RWPE2 (cell line): Measurements from ENCODE around the gene USP14.
"Not testable (repeated sequence)": the region's sequence is repeated elsewhere in the genome, so short reads cannot be mapped to it uniquely, and the experiment has no call there.

ENCODE experiments used
- ATAC-seq: fragments of 200-7000 bp; cut with Tn5 transposase; 3 replicates; pipeline ENCODE4 v1.9.1; 2021; ENCODE audit warnings: low read depth
- DNase-seq: peaks from one replicate; pipeline ENCODE4 v3.0.0-alpha.2; 2020; ENCODE audit warnings: low spot score
- H3K27ac ChIP-seq: fragments of 450-650 bp; 2 replicates; pipeline ENCODE4 v1.5.1; 2017; ENCODE audit warnings: mild to moderate bottlenecking; ENCODE audit not compliant: poor library complexity, severe bottlenecking
- H3K27me3 ChIP-seq: fragments of 250-450 bp; sonication (Bioruptor Pico); 2 replicates; pipeline ENCODE4 v1.5.1; 2021; ENCODE audit warnings: mild to moderate bottlenecking, moderate library complexity; ENCODE audit not compliant: insufficient read depth, poor library complexity, severe bottlenecking
- H3K36me3 ChIP-seq: fragments of 250-450 bp; sonication (Bioruptor Pico); 2 replicates; pipeline ENCODE4 v1.5.1; 2020; ENCODE audit warnings: low read depth, mild to moderate bottlenecking, moderate library complexity
- H3K4me1 ChIP-seq: fragments of 250-450 bp; sonication (Bioruptor Pico); 2 replicates; pipeline ENCODE4 v1.5.1; 2021; ENCODE audit warnings: mild to moderate bottlenecking, moderate library complexity; ENCODE audit not compliant: insufficient read depth, poor library complexity, severe bottlenecking
- H3K4me3 ChIP-seq: fragments of 250-450 bp; sonication (Bioruptor Pico); 2 replicates; pipeline ENCODE4 v1.5.1; 2021; ENCODE audit warnings: mild to moderate bottlenecking, moderate library complexity; ENCODE audit not compliant: severe bottlenecking
- H3K9me3 ChIP-seq: fragments of 250-450 bp; sonication (Bioruptor Pico); 2 replicates; pipeline ENCODE4 v1.5.1; 2021; ENCODE audit warnings: mild to moderate bottlenecking, moderate library complexity; ENCODE audit not compliant: severe bottlenecking
- CTCF ChIP-seq: fragments of 450-650 bp; IDR thresholded peaks from one replicate; pipeline ENCODE4 v1.5.1; 2017; ENCODE audit warnings: mild to moderate bottlenecking, moderate library complexity; ENCODE audit not compliant: poor library complexity, severe bottlenecking

Gene USP14

GRCh38 chr18:135045-135444 lies 23.3 kb upstream of the USP14 start:
- ATAC-seq: no peak
- DNase-seq: no peak
- Histone ChIP-seq H3K36me3 (no peaks in the 10 kb centered on the region), H3K4me3 (no peak overlapping the region), H3K27ac (no peak overlapping the region), H3K27me3 (no peaks in the 10 kb centered on the region), H3K9me3 (no peaks in the 10 kb centered on the region), H3K4me1 (no peaks in the 10 kb centered on the region)
- no peak for TF ChIP-seq CTCF

- H3K27me3 ChIP-seq: no peaks in the 10 kb centered on the region
- H3K4me3 ChIP-seq: no peak overlapping the region
- DNase-seq (no peak), ATAC-seq (no peak)
- H3K9me3 ChIP-seq: no peaks in the 10 kb centered on the region
- no peak for TF ChIP-seq CTCF
- no peaks in the 10 kb centered on the region for H3K4me1 ChIP-seq
- no peaks in the 10 kb centered on the region for H3K36me3 ChIP-seq
- no peak overlapping the region for H3K27ac ChIP-seq
Measured at GRCh38 chr18:136433-136832, 21.9 kb upstream of the USP14 start.

GRCh38 chr18:137327-137726 lies 21.0 kb upstream of the USP14 start:
- Histone ChIP-seq H3K27me3 (no peaks in the 10 kb centered on the region), H3K27ac (no peak overlapping the region), H3K9me3 (no peaks in the 10 kb centered on the region)

GRCh38 chr18:140670-141266 lies 17.6 kb upstream of the USP14 start:
- no peaks in the 10 kb centered on the region for H3K4me1 ChIP-seq
- no peaks in the 10 kb centered on the region for H3K27me3 ChIP-seq
- no peak overlapping the region for H3K4me3 ChIP-seq
- no peak overlapping the region for H3K27ac ChIP-seq
- DNase-seq (no peak), ATAC-seq (no peak)
- no peaks in the 10 kb centered on the region for H3K9me3 ChIP-seq
- H3K36me3 ChIP-seq: no peaks in the 10 kb centered on the region
- TF ChIP-seq CTCF: no peak

More at GRCh38 chr18:137327-137726, 21.0 kb upstream of the USP14 start:
- Histone ChIP-seq H3K4me3 (no peak overlapping the region), H3K36me3 (no peaks in the 10 kb centered on the region), H3K4me1 (no peaks in the 10 kb centered on the region)
- TF ChIP-seq CTCF: no peak
- ATAC-seq: no peak
- no peak for DNase-seq

GRCh38 chr18:142624-143296 lies 15.6 kb upstream of the USP14 start:
- H3K27me3 ChIP-seq, H3K4me3 ChIP-seq, DNase-seq, H3K9me3 ChIP-seq, H3K4me1 ChIP-seq, H3K27ac ChIP-seq, ATAC-seq, H3K36me3 ChIP-seq: not testable (repeated sequence)
